Keratinocyte (primary cell): ENCODE results near the gene SP1.

Experiments
- CTCF ChIP-seq, 3 experiments: IDR thresholded peaks in 1 of 3; conservative IDR thresholded peaks in 1 of 3; optimal IDR thresholded peaks in 1 of 3; 2 replicates in 2 of 3; 3 replicates in 1 of 3; pipeline versions ENCODE3 to v1.5.1; 2011; ENCODE audit warnings: low read length in 3 of 3, mild to moderate bottlenecking in 3 of 3, moderate library complexity in 2 of 3, control low read depth in 1 of 3, inconsistent platforms in 1 of 3; ENCODE audit not compliant: insufficient read depth in 2 of 3; ENCODE audit errors: extremely low read depth in 1 of 3
- EZH2 ChIP-seq: IDR thresholded peaks from one replicate; pipeline ENCODE4 v1.6.1; 2012; ENCODE audit warnings: inconsistent platforms, mild to moderate bottlenecking, low read length, moderate library complexity

DNA sequence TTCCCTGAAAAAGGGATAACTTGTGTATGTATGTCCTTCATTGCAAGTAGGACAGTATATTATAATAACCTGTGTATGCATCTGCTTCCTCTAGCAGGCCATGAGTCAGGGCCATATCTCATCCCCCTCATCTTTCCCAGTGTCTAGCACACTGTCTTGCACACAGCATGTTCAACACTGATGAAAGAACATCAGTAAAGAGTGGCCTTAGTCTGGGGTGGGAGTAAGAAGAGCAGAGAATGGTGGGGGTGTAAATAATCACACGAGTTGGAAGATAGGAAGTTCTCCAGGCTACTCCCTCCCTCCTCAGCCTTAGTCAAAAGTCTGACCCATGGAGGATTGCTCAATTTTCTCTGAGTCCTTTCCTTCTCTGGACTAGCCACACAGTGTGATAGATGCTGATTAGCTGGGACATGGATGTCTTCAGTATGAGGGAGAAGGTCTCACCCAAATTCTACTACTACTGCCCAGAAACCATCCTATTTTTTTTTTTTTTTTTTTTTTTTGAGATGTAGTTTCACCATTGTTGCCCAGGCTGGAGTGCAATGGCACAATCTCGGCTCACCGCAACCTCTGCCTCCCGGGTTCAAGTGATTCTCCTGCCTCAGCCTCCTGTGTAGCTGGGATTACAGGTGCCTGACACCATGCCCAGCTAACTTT lies 14.6 kb upstream of the SP1 start:
- TF ChIP-seq CTCF (optimal IDR thresholded peaks at IDR 0.05 in 1 of 3, IDR thresholded peaks at IDR 0.05 in 1 of 3, conservative IDR thresholded peaks at IDR 0.05 in 1 of 3; ENCODE audit: extremely low read depth in 1 of 3, insufficient read depth in 2 of 3, low read length in 3 of 3) (no peak), EZH2 (no peak)
